ENCODE data around the gene BEND3.
"Not testable (repeated sequence)": the region's sequence is repeated elsewhere in the genome, so short reads cannot be mapped to it uniquely, and the experiment has no call there.

GRCh38 chr6:107118540-107118939, 3.2 kb upstream of the BEND3 start:
- TF ChIP-seq, protein P1, sequence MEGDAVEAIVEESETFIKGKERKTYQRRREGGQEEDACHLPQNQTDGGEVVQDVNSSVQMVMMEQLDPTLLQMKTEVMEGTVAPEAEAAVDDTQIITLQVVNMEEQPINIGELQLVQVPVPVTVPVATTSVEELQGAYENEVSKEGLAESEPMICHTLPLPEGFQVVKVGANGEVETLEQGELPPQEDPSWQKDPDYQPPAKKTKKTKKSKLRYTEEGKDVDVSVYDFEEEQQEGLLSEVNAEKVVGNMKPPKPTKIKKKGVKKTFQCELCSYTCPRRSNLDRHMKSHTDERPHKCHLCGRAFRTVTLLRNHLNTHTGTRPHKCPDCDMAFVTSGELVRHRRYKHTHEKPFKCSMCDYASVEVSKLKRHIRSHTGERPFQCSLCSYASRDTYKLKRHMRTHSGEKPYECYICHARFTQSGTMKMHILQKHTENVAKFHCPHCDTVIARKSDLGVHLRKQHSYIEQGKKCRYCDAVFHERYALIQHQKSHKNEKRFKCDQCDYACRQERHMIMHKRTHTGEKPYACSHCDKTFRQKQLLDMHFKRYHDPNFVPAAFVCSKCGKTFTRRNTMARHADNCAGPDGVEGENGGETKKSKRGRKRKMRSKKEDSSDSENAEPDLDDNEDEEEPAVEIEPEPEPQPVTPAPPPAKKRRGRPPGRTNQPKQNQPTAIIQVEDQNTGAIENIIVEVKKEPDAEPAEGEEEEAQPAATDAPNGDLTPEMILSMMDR (conservative IDR thresholded peaks at IDR 0.05; ENCODE audit: low read length), result not testable (repeated sequence)
- TF ChIP-seq EZH2phosphoT487 (IDR thresholded peaks at IDR 0.05; ENCODE audit: borderline replicate concordance), result not testable (repeated sequence)

Data from Loucy (cell line).